GM12874 (cell line): ENCODE results near the gene WWC1.

Source experiments
- TF ChIP-seq, protein P1 (sequence below): IDR thresholded peaks from 2 replicates; pipeline ENCODE4 v1.5.1; 2011; ENCODE audit warnings: low read depth, mild to moderate bottlenecking, control low read depth, low read length, moderate library complexity; ENCODE audit not compliant: insufficient read depth

The WWC1 gene

DNA sequence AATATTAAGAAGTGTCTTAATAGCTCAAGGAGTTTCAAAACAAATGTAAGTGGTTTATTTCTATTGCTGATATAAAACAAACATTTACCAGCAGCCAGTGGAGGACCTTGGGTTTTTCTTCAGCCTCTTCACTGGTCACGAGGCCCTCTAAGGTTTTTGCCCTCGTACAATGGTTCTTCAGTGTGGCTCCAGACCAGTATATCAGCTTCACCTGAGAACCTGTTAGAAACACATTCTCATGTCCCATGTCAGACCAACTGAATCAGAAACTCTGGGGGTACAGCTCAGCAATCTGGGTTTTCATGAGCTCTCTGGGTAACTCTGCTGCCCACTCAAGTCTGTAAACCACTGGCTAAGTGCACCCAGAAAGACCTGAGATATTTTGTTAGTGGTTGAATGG, 12.9 kb downstream of the WWC1 start:
- TF ChIP-seq, protein P1, sequence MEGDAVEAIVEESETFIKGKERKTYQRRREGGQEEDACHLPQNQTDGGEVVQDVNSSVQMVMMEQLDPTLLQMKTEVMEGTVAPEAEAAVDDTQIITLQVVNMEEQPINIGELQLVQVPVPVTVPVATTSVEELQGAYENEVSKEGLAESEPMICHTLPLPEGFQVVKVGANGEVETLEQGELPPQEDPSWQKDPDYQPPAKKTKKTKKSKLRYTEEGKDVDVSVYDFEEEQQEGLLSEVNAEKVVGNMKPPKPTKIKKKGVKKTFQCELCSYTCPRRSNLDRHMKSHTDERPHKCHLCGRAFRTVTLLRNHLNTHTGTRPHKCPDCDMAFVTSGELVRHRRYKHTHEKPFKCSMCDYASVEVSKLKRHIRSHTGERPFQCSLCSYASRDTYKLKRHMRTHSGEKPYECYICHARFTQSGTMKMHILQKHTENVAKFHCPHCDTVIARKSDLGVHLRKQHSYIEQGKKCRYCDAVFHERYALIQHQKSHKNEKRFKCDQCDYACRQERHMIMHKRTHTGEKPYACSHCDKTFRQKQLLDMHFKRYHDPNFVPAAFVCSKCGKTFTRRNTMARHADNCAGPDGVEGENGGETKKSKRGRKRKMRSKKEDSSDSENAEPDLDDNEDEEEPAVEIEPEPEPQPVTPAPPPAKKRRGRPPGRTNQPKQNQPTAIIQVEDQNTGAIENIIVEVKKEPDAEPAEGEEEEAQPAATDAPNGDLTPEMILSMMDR: no peak

DNA sequence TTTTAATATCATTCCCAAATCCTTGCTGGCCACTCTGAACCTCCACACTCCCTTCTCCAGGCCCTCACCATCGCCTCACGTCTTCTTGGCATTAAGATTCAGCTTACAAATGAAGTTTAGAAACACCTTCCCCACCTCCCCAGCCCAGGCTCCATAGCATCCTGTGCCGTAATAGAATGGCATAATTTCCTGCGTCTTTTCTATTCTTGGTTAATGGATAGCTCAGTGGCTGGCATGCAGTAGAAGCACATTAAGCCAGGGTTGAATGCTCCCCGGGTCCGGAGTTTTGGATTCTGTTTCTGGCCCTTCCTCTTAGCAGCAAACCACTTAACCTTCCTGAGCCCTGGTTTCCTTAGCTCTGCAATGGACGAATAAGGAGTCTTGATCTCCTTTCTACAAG, 13.8 kb downstream of the WWC1 start:
- TF ChIP-seq, protein P1: no peak

DNA sequence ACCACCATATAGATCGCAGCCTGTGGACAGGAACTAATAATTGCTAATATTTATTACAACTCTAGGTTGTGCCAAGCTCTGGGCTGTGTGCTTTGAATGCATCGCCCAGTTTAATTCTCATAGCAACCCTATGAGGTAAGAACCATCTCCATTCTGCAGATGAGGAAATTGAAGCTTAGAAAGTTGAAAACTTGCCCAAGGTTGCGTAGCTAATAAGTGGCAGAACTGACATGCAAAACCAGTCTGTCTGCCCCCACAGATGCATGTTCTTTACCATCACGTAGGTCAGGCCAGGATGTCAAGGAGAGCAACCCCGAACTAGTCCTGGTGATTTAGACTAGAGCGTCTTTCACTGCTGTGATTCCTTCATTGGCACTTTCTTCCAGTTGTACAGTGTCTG, 15.6 kb downstream of the WWC1 start:
- TF ChIP-seq, protein P1: no peak

DNA sequence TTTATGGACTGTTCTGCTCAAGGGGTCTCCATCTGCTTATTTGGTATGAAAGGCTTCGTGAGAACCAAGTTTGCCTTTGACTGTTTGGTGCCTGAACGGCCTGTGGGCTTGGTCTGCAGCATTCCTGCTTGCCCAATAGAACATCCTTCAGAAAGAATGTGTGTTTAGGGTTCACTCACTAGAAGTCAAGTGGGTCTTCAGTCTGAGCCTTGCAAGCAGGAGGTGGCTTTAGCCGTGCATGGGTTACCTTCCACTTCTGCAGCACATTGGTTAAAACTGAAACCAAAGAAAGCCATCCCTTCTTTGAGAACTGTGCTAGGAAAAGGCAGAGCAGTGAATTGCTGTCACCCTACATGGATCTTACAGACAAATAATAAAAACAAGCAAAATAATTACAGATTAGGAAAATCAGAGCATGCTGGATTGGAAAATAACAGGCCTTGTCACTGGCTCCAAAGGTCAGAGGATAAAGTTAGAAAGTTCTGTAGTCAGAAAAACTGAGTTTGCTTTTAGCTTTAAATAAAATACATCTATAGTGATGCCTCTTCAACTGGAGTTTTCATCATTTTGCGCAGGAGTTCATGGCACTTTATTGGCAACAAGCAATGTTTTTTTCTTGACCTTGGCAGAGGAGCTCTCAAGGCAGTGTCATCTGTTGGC, 16.6 kb downstream of the WWC1 start:
- TF ChIP-seq, protein P1: no peak

DNA sequence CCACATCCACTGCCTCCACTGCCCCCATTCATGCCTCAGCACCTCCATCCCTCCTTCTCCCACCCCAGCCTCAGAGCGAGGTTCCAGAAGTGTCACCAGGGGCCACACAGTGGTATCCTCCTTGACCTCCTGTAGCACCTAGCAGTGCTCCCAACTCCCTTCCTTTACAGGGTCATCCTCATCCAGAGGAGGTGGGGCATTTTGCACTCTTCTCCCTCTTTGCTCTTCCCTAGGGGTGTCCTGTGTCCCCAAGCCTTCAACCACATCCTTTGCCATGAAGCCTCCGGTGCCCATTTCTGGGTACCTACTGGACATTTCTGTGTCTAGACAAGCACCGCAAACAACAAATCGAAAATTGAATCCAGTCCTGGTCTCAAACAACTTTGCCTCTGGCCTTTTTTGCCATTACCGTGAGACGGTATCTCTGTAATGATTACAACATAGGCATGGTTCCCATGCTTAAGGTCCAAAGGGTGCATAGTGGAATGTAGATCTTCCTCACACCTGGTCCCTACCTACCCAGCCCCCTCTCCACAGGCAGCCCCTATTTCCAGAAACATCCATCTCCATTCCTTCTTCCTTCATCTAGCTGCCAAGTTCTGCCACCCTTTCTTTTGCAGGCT, 17.6 kb downstream of the WWC1 start:
- TF ChIP-seq, protein P1: no peak

DNA sequence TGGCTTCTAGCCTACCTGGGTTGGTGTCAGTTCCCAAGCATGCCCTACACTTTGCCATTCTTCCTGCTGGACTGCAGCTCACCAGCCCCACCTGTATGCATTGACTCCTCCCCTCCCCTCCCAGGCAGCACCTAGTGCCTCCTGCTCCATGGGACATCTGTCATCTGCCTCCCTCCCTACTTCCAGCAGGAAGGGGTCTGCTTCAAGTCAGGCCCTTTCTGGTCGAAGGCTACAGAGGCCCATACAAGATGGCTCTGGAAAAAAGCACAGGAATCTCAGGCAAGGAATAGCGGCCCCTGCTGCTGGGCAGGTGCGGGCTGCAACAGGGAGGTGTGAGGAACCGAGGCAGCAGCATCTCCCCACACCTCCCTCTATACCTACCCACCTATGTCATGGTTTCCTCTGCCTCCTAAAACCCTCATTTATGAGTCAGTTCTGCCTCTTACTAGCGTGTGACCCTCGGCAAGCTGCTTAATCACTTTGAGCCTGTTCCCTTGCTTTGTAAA, 19.7 kb downstream of the WWC1 start:
- TF ChIP-seq, protein P1: no peak

DNA sequence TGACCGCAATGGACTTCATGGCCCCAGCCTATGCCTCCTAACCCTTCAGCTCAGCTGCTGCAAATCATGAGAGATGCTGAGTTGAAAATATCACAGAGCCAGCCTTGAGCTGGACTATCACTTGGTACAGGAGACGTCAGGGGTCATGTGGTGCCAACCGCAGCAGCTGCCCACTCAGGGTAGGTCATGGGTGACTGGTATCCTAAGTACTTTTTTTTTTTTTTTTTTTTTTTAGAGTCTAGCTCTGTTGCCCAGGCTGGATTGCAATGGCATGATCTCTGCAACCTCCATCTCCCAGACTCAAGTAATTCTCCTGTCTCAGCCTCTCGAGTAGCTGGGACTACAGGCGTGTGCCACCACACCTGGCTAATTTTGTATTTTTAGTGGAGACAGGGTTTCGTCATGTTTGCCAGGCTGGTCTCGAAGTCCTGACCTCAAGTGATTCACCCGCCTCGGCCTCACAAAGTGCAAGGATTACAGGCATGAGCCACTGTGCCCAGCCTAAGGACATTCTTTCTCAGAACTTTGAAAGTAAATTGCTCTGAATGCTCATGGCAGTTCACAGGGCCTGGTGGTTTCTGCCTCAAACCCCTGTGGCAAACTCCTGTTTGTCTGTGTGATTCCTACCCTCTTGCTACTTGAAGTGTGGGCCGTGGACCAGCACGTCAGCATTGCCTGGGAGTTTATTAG, 21.3 kb downstream of the WWC1 start:
- TF ChIP-seq, protein P1: no peak
